Muscle of arm (tissue), 12 donors: Measurements from ENCODE around the gene HCRT. TPM values are rescaled to one million over a fixed set of nuclear protein-coding genes. Genes with fewer than 3 reads are reported as not detected.
"Not testable (repeated sequence)": the region's sequence is repeated elsewhere in the genome, so short reads cannot be mapped to it uniquely, and the experiment has no call there.

Source experiments
- DNase-seq: peaks from one replicate; pipeline ENCODE4 v3.0.0-alpha.2; 2013
- polyA plus RNA-seq, 12 donors: library from polyadenylated mRNA; unstranded; fragments of 120-200 nt; gene quantifications; one replicate each; pipeline ENCODE4 v1.2.1, GENCODE V29; 2013; ENCODE audit not compliant: insufficient read length in 12 of 12

The HCRT gene
- polyA plus RNA-seq, 12 donors, result 0.32 to 0.58 TPM; not detected in 10

GRCh38 chr17:42180411-42180921, 4.8 kb downstream of the HCRT start:
- DNase-seq, result no peak

DNA sequence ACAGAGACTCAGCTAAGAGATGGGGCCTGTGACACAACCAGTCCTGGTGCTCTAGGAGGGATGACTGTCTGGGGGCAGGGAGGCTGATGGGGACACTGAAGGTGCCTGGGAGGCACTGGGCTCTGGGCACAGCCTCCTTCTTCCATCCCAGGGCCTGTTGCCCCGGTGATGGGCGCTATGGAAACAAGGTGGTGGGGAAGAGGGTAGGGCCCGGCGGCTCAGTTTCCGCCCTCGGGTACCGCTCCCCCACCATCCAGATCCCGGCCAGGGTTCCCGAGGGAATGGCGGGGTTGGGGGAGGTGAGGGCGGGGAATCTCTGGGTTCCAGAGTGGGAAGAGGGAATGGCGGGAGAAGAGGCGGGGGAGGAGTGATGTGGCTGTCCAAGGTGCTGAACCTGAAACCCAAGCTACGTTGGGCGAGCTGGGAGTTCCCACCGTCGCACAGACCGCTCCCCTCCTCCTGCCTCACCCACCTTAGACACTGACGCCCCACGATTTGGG, 5.3 kb downstream of the HCRT start:
- peak; percentile 42 for DNase-seq

DNA sequence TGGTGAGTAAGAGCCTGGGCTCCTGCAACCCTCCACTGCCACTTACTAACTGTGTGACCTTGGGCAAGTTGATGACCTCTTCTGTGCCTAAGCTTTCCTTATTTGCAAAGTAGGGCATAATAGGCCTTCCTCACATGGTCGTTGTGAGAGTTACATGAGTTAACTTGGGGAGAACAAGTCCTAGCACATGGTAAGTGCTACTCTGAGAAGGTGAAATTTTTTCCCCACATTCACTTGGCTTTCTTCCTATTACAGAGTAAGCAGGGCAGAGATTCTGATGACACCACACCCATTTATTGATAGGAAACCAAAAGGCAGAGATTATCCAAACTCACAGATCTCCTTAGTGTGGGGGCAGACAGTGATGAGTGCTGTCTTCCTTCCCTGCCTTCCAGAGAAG, 5.9 kb downstream of the HCRT start:
- no peak for DNase-seq

GRCh38 chr17:42178817-42179216, 6.4 kb downstream of the HCRT start:
- DNase-seq, result no peak

- no peak for DNase-seq
Measured at GRCh38 chr17:42177684-42178083, 7.6 kb downstream of the HCRT start.

DNA sequence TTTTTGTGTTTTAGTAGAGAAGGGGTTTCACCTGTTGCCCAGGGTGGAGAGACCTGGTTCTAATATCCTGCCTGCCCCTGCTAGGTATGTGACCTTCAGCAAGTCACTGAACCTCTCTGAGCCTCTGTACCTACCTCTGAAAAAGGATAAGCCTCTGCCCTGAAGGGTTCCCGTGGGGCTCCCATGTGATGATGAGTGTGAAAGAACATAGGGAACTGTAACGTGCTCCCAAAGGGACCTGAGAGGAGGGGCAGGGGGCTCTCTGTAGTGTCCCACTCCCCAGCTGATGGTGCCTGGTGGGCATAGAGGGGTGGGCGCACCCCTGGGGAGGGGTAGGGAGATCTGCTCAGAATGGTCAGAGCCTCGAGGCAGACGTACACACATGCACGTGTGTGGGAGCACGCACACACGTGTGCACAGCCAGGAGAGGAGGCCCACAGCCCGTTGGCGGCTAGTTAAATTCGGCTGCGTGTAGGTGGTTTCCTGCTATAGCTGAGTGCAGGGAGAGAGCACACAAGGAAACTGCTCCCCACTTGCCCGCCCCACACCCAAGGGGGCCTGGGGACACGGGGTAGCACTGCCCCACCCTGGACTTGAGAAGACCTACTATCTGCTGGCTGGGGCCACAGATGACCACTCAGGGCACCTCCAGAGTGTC, 11.0 kb downstream of the HCRT start:
- DNase-seq, result no peak

- DNase-seq, result no peak
Measured at GRCh38 chr17:42171831-42172230, 13.4 kb downstream of the HCRT start.

- no peak for DNase-seq
Measured at GRCh38 chr17:42169351-42169750, 15.9 kb downstream of the HCRT start.

- no peak for DNase-seq
Measured at GRCh38 chr17:42167807-42168206, 17.4 kb downstream of the HCRT start.

DNA sequence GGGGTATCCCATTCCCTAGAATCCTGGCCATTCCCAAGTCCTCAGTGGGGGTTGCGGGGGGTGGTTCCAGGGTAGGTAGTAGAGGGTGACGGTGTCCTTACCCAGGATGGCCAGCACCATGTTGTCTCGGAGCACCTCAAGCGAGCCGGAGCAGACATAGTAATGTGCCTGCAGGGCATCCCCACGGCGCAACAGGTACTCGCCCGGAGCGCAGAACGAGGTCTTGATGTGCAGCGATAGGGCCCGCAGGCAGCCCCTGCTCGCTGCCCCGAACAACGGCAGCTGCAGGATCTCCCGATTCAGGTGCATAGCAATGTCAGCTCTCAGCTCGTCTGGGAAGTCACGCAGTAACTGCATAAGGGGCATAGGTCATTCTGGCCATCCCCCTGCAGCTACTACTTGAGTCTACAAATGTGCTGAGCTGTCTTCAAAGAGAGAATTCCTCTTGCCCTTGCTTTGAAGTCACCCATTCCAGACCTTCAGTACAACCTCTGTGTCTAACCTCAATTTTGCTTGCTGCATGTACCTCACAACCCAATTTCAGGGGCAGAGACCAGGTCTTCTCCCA, 19.0 kb downstream of the HCRT start:
- no peak for DNase-seq

DNA sequence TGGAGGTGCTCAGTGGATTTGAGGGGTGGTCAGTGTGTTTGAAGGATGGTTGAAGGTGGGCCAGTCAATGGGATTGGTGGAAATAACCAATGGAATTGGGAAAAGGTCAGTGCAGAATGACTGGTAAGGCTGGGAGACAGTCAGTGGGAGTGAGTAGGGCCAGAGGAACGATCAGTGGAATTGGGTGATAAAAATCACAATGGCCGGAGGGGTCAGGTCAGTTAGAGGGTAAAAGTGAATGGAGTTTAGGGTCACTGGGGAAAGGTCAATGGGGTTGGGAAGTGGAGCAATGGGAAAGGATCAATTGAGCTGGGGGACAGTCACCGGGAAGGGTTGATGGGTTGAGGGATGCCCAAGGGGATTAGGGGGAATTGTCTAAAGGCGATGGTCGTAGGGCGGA, 19.5 kb downstream of the HCRT start:
- DNase-seq, result no peak

GRCh38 chr17:42163696-42164407, 21.4 kb downstream of the HCRT start:
- DNase-seq, result no peak

- no peak for DNase-seq
Measured at GRCh38 chr17:42163113-42163512, 22.1 kb downstream of the HCRT start.

- DNase-seq, result no peak
Measured at GRCh38 chr17:42160531-42160910, 24.7 kb downstream of the HCRT start.

- no peak for DNase-seq
Measured at GRCh38 chr17:42159796-42160530, 25.3 kb downstream of the HCRT start.

DNA sequence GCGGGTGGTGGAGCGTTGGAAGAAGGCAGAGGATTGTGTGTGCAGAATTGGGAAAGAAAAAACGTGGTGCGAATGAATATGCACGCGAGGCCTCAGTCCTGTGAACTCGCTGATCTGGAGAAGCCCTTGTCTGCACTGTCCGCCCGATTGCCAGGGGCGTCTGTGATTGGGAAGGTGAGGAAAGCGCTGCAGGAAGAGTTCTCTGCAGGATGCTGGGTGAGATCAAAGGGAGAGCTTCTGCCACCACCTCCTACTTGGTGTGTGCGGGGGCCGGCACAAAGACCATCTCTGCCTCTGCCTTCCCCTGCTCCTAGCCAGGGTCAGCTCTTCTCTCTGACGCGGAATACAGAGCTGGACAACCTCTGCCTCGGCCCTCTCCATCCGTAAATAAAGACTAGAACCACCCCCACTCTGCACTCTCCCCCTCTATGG, 29.6 kb downstream of the HCRT start:
- no peak for DNase-seq

GRCh38 chr17:42153919-42154742, 31.1 kb downstream of the HCRT start:
- no peak for DNase-seq

DNA sequence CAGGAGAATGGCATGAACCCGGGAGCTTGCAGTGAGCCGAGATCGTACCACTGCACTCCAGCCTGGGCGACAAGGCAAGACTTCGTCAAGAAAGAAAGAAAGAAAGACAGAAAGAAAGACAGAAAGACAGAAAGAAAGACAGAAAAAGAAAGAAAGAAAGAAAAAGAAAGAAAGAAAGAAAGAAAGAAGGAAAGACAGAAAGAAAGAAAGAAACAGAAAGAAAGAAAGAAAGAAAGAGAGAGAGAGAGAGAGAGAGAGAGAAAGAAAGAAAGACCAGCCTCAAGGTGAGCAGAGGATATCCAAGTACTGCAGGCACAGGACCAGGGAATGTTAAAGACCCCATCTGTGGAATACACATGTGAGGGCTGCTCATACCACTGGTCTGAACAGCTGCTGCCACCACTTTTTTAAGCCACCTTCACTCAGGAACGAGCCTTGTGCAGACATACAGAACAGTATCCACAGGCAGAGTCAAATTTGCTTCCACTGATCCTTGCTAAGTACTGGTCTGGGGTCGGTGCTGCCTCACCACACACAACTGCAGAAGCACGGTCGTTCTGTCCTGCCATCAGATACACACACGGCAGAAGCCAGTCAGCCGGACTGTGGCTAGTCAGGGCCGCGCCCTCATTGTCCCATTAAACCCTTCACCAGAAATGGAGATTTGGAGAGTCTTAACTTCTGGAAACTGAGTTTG, 38.2 kb downstream of the HCRT start:
- DNase-seq, result no peak

DNA sequence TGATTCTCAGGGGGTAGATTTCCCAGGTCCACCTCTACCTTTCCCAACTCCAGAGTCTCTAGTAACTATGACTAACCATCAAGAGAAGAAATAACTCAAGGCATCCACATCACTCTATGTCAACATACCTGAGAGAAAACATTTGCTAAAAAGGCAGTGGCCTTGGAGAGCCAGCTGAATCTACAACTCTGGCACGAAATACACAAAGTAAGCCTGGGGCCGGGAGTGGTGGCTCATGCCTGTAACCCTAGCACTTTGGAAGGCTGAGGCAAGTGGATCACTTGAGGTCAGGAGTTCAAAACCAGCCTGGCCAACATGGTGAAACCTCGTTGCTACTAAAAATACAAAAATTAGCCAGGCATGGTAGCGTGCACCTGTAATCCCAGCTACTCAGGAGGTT, 42.1 kb downstream of the HCRT start:
- DNase-seq, result not testable (repeated sequence)

- DNase-seq, result no peak
Measured at GRCh38 chr17:42142371-42142896, 42.8 kb downstream of the HCRT start.
